ENCODE measurements around the gene CDK5RAP3. TPM values are rescaled to one million over a fixed set of nuclear protein-coding genes. Genes with fewer than 3 reads are reported as not detected.

Gene CDK5RAP3
- total RNA-seq, 1 experiment from 2014 or later, result 255 TPM

GRCh38 chr17:48023400-48024148 is 52.7 kb downstream of the CDK5RAP3 start:
- Histone ChIP-seq H3K4me3 (replicated peaks in 1 of 2; ENCODE audit: low read depth in 1 of 2, low read length in 2 of 2) (peak overlapping the region; percentile 61 to 62), H3K4me2 (ENCODE audit: low read length) (peak overlapping the region; percentile 95), H3K9me3 (ENCODE audit: control insufficient read depth in 1 of 2, insufficient read depth in 1 of 2, low read depth in 1 of 2, low read length in 2 of 2) (no peaks in the 10 kb centered on the region), H3K79me2 (ENCODE audit: insufficient read depth, low read length) (no peaks in the 10 kb centered on the region), H2AFZ (ENCODE audit: low read depth, low read length, poor library complexity, severe bottlenecking) (peak overlapping the region; percentile 95), H3K4me1 (ENCODE audit: control insufficient read depth in 1 of 2, insufficient read depth in 2 of 2, low read length in 2 of 2) (peaks cover 26 to 45% of the 10 kb centered on the region in 2 experiments), H4K20me1 (ENCODE audit: insufficient read depth) (no peaks in the 10 kb centered on the region), H3K36me3 (ENCODE audit: control insufficient read depth in 1 of 2, insufficient read depth in 2 of 2, low read length in 2 of 2) (no peaks in the 10 kb centered on the region), H3K27me3 (ENCODE audit: insufficient read depth, low read length) (no peaks in the 10 kb centered on the region), H3K27ac (ENCODE audit: low read depth, low read length) (peak overlapping the region; percentile 93), H3K9me2 (ENCODE audit: insufficient read depth) (no peaks in the 10 kb centered on the region), H3K9ac (ENCODE audit: low read length) (peak overlapping the region; percentile 85)
- TF ChIP-seq POLR2AphosphoS5 (IDR thresholded peaks at IDR 0.05; ENCODE audit: low read depth, low read length) (peak; percentile 85), POLR2A (IDR thresholded peaks at IDR 0.05; ENCODE audit: borderline replicate concordance, extremely low read depth, insufficient read depth, insufficient read length) (peak; percentile 58), CEBPB (IDR thresholded peaks at IDR 0.05; ENCODE audit: low read depth) (no peak), ZFX (IDR thresholded peaks at IDR 0.05) (peak; percentile 89), YY1 (IDR thresholded peaks at IDR 0.05; ENCODE audit: extremely low read depth, insufficient replicate concordance, low read depth, low read length) (peak; percentile 33), EZH2 (IDR thresholded peaks at IDR 0.05) (no peak), EZH2phosphoT487 (IDR thresholded peaks at IDR 0.05; ENCODE audit: borderline replicate concordance) (no peak), CTCF (IDR thresholded peaks at IDR 0.05 in 2 of 3, conservative IDR thresholded peaks at IDR 0.05 in 1 of 3; ENCODE audit: borderline replicate concordance in 1 of 3, insufficient read depth in 1 of 3, low read depth in 2 of 3, low read length in 2 of 3) (peak in 1 of 3 experiments; percentile 45; a peak in 3 of 6 replicates), TCF7L2 (IDR thresholded peaks at IDR 0.05; ENCODE audit: borderline replicate concordance, extremely low read depth, insufficient read depth, insufficient read length) (peak; percentile 63)
- intact Hi-C loops (cut with micrococcal nuclease), result loop anchor here (2.0 to 10.0 kb wide), 6 partner anchors 311 to 1011 kb away; no protein-coding TSS in a partner anchor
- POLR2A ChIA-PET, result interaction anchor here (0.7 to 1.0 kb wide), 2 partner anchors 53 to 613 kb away, joined by 3 to 5 read pairs; no protein-coding TSS in a partner anchor
- ATAC-seq (peak; percentile 56), DNase-seq (ENCODE audit: low read depth, low spot score) (peak; percentile 75)
- RAD21 ChIA-PET (ENCODE audit: low non-redundant PET in 1 of 2, low total read pairs in 2 of 2, uncharacterized antibody in 2 of 2, unreplicated experiment in 2 of 2), result interaction anchor here in 1 of 2 experiments (0.7 kb wide), 1 partner anchor 570 kb away, joined by 3 read pairs; no protein-coding TSS in a partner anchor
- CTCF ChIA-PET, result interaction anchor here (0.6 to 0.7 kb wide), 2 partner anchors 77 to 182 kb away, joined by 3 to 4 read pairs; partner anchors contain the start of gene SCRN2
- TSS peak; percentile 90 for BruUV-seq (replicated peaks)

All from HCT116 (cell line).